CD14-positive monocyte (primary cell): ENCODE data around the gene CDH23. TPM values are rescaled to one million over a fixed set of nuclear protein-coding genes. Genes with fewer than 3 reads are reported as not detected.

Experiments used
- DNase-seq, 3 donors: peaks; one replicate each; pipeline ENCODE4 v3.0.0-alpha.2; 2011 to 2022
- H2AFZ ChIP-seq: 2 replicates; pipeline ENCODE4 v1.6.0; 2012; ENCODE audit warnings: mild to moderate bottlenecking, low read depth, low read length, inconsistent platforms; ENCODE audit not compliant: insufficient read depth, poor library complexity, severe bottlenecking
- H3K27ac ChIP-seq, 2 donors: 1 replicate in 1 of 2; 2 replicates in 1 of 2; pipeline ENCODE4 v1.5.1; 2012 to 2013; ENCODE audit warnings: low read length in 2 of 2, control low read depth in 1 of 2, inconsistent platforms in 1 of 2, low read depth in 1 of 2, mild to moderate bottlenecking in 1 of 2
- H3K27me3 ChIP-seq, 2 donors: one replicate each; pipeline versions ENCODE4 v1.6.0 to v1.6.1; 2011 to 2013; ENCODE audit warnings: low read length in 2 of 2; ENCODE audit not compliant: control insufficient read depth in 2 of 2, insufficient read depth in 2 of 2
- H3K36me3 ChIP-seq, 2 donors: replicated peaks in 1 of 2; 1 replicate in 1 of 2; 2 replicates in 1 of 2; pipeline versions ENCODE4 v1.5.1 to v1.6.1; 2012 to 2013; ENCODE audit warnings: low read length in 2 of 2, control low read depth in 1 of 2, inconsistent platforms in 1 of 2, mild to moderate bottlenecking in 1 of 2; ENCODE audit not compliant: insufficient read depth in 2 of 2, control insufficient read depth in 1 of 2
- H3K4me1 ChIP-seq, 2 donors: 1 replicate in 1 of 2; 2 replicates in 1 of 2; pipeline versions ENCODE4 v1.5.1 to v1.6.1; 2012 to 2013; ENCODE audit warnings: low read length in 2 of 2, control low read depth in 1 of 2, inconsistent platforms in 1 of 2, mild to moderate bottlenecking in 1 of 2, moderate library complexity in 1 of 2; ENCODE audit not compliant: insufficient read depth in 2 of 2, control insufficient read depth in 1 of 2
- H3K4me2 ChIP-seq: replicated peaks from 2 replicates; pipeline ENCODE3; 2012; ENCODE audit warnings: low read length, moderate library complexity, mild to moderate bottlenecking; ENCODE audit not compliant: poor library complexity, severe bottlenecking; ENCODE audit errors: extremely low read depth
- H3K4me3 ChIP-seq, 3 experiments: fragments of 200-600 bp in 1 of 3; sonication (generic) in 1 of 3; replicated peaks in 1 of 3; 1 replicate in 2 of 3; 2 replicates in 1 of 3; pipeline ENCODE4 v1.5.1; 2011 to 2013; ENCODE audit warnings: low read length in 3 of 3, mild to moderate bottlenecking in 3 of 3, control low read depth in 2 of 3, low read depth in 2 of 3, inconsistent platforms in 1 of 3, moderate library complexity in 1 of 3
- H3K79me2 ChIP-seq: 2 replicates; pipeline ENCODE4 v1.6.0; 2012; ENCODE audit warnings: mild to moderate bottlenecking, control low read depth, inconsistent platforms, low read length, moderate library complexity; ENCODE audit not compliant: insufficient read depth
- H3K9ac ChIP-seq: 2 replicates; pipeline ENCODE4 v1.6.0; 2017; ENCODE audit warnings: low read length, mild to moderate bottlenecking; ENCODE audit not compliant: insufficient read depth, poor library complexity, severe bottlenecking
- H3K9me3 ChIP-seq, 2 donors: replicated peaks in 1 of 2; 1 replicate in 1 of 2; 2 replicates in 1 of 2; pipeline versions ENCODE4 v1.5.1 to v1.6.1; 2012 to 2013; ENCODE audit warnings: low read length in 2 of 2, control low read depth in 1 of 2; ENCODE audit not compliant: control insufficient read depth in 1 of 2, insufficient read depth in 1 of 2
- H4K20me1 ChIP-seq: 2 replicates; pipeline ENCODE4 v1.6.0; 2012; ENCODE audit warnings: mild to moderate bottlenecking, low read length, control low read depth, moderate library complexity; ENCODE audit not compliant: insufficient read depth
- H3K27ac Mint-ChIP-seq, 7 donors: one replicate each; pipeline ENCODE4 v1.8.0; 2020; ENCODE audit warnings: mild to moderate bottlenecking in 7 of 7, mixed read lengths in 7 of 7, moderate library complexity in 6 of 7, inconsistent platforms in 2 of 7
- H3K27me3 Mint-ChIP-seq, 3 donors: one replicate each; pipeline ENCODE4 v1.8.0; 2021 to 2022; ENCODE audit warnings: low read depth in 3 of 3, mild to moderate bottlenecking in 3 of 3, mixed read lengths in 3 of 3, moderate library complexity in 3 of 3, inconsistent platforms in 1 of 3
- H3K36me3 Mint-ChIP-seq, 2 donors: one replicate each; pipeline ENCODE4 v1.8.0; 2020; ENCODE audit warnings: mixed read lengths in 2 of 2, inconsistent platforms in 1 of 2, mild to moderate bottlenecking in 1 of 2
- H3K4me1 Mint-ChIP-seq: one replicate; pipeline ENCODE4 v1.8.0; 2020; ENCODE audit warnings: mild to moderate bottlenecking, mixed read lengths
- H3K4me3 Mint-ChIP-seq, 2 donors: one replicate each; pipeline ENCODE4 v1.8.0; 2020; ENCODE audit warnings: mild to moderate bottlenecking in 2 of 2, mixed read lengths in 2 of 2, moderate library complexity in 1 of 2
- H3K9me3 Mint-ChIP-seq, 7 donors: one replicate each; pipeline ENCODE4 v1.8.0; 2020 to 2022; ENCODE audit warnings: mixed read lengths in 7 of 7, mild to moderate bottlenecking in 6 of 7, moderate library complexity in 6 of 7, inconsistent platforms in 2 of 7
- WGBS: methylation state at CpG from one replicate; pipeline ENCODE4 v1.1.5; 2013; ENCODE audit warnings: missing lambda C conversion rate; ENCODE audit not compliant: insufficient coverage; 5-methylcytosine and 5-hydroxymethylcytosine counted together
- intact Hi-C, 2 donors: fragments of 100-400 bp; cut with micrococcal nuclease; formaldehyde crosslinking; loops; one replicate each; pipeline versions ENCODE4 v1.15.0 to v1.15.1; 2023
- polyA plus RNA-seq, 3 donors: library from polyadenylated mRNA; depleted of rRNA in 1 of 3; unstranded in 2 of 3; stranded (reverse) in 1 of 3; fragments of 300-500 nt in 2 of 3; fragments of >200 nt in 1 of 3; fragmentation: Illumina TruSeq in 2 of 3; gene quantifications; 1 replicate in 2 of 3; 2 replicates in 1 of 3; pipeline ENCODE4 v1.2.3, GENCODE V29; 2012 to 2021
- TF ChIP-seq, protein P1 (sequence below): fragments of 200-600 bp; IDR thresholded peaks from one replicate; pipeline ENCODE4 v1.8.0; 2022; ENCODE audit warnings: antibody characterized with exemption, mild to moderate bottlenecking

CDH23 gene
- polyA plus RNA-seq, 3 donors, result 8.2 to 36.2 (median 10.5) TPM

DNA sequence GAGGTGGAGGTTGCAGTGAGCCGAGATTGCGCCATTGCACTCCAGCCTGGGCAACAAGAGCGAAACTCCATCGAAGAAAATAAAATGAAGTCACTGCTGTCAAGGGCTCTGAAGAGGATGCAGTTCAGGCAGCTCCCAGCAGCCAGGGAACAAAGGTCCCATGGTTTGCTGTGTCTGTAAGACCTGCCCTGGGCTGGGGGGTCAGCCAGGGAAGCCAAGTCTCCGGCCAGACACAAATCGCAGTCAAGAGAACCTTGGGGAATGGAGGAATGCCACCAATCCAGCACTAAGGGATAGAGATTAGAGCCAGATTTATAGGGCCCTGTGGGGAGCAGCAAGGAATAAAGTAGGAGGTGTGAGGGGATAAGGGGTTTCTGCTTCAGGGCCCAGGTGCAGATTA lies 405.5 kb downstream of the CDH23 start:
- peak overlapping the region in 2 of 7 donors; percentile 40 to 77 for H3K27ac Mint-ChIP-seq
- peaks cover 0 to 2% of the 10 kb centered on the region in 2 donors for H3K36me3 Mint-ChIP-seq
- WGBS, result 91% methylated on average over 6 of the region's 6 CpGs
- intact Hi-C loops, result no loop called here
- H3K27ac ChIP-seq, result no peak overlapping the region
- H3K9me3 ChIP-seq, result no peaks in the 10 kb centered on the region
- H2AFZ ChIP-seq, result no peak overlapping the region
- no peaks in the 10 kb centered on the region for H3K36me3 ChIP-seq
- H3K79me2 ChIP-seq, result no peaks in the 10 kb centered on the region
- DNase-seq, result no peak
- peaks cover 6% of the 10 kb centered on the region for H4K20me1 ChIP-seq
- peaks cover 77 to 91% of the 10 kb centered on the region in 2 donors for H3K4me1 ChIP-seq
- H3K4me3 Mint-ChIP-seq, result no peak overlapping the region
- peaks cover 81% of the 10 kb centered on the region for H3K4me1 Mint-ChIP-seq
- H3K4me3 ChIP-seq, result no peak overlapping the region
- H3K9ac ChIP-seq, result no peak overlapping the region
- peaks cover 0 to 4% (median 0%) of the 10 kb centered on the region in 7 donors for H3K9me3 Mint-ChIP-seq
- H3K4me2 ChIP-seq, result no peak overlapping the region
- TF ChIP-seq, protein P1, sequence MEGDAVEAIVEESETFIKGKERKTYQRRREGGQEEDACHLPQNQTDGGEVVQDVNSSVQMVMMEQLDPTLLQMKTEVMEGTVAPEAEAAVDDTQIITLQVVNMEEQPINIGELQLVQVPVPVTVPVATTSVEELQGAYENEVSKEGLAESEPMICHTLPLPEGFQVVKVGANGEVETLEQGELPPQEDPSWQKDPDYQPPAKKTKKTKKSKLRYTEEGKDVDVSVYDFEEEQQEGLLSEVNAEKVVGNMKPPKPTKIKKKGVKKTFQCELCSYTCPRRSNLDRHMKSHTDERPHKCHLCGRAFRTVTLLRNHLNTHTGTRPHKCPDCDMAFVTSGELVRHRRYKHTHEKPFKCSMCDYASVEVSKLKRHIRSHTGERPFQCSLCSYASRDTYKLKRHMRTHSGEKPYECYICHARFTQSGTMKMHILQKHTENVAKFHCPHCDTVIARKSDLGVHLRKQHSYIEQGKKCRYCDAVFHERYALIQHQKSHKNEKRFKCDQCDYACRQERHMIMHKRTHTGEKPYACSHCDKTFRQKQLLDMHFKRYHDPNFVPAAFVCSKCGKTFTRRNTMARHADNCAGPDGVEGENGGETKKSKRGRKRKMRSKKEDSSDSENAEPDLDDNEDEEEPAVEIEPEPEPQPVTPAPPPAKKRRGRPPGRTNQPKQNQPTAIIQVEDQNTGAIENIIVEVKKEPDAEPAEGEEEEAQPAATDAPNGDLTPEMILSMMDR, result no peak
- H3K27me3 Mint-ChIP-seq, result peaks cover under 1 to 7% (median 3%) of the 10 kb centered on the region in 3 donors
- no peaks in the 10 kb centered on the region for H3K27me3 ChIP-seq

DNA sequence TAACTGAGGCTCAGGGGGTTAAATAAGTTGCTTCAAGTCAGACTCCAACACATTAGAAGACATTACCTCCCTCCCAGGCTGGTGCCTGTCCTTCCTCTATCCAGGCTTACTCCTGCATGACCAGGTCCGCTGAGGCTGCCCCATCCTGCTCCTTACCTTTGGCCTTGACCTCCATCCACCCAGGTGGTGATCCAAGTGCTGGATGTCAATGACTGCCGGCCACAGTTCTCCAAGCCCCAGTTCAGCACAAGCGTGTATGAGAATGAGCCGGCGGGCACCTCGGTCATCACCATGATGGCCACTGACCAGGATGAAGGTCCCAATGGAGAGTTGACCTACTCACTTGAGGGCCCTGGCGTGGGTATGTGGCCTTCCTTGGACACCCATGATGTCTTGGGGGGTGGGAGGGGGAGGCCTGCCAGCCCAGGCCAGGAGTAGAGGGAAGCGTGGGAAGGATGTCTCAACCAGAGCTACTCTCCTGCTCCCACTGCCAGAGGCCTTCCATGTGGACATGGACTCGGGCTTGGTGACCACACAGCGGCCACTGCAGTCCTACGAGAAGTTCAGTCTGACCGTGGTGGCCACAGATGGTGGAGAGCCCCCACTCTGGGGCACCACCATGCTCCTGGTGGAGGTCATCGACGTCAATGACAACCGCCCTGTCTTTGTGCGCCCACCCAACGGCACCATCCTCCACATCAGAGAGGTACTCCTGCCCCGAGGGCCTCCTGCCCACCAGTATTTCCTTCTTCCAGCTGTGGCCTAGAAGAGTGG lies 406.2 kb downstream of the CDH23 start:
- Histone ChIP-seq H3K27me3 (no peaks in the 10 kb centered on the region), H3K9ac (no peak overlapping the region), H3K4me2 (no peak overlapping the region), H3K9me3 (no peaks in the 10 kb centered on the region), H3K36me3 (no peaks in the 10 kb centered on the region), H3K27ac (no peak overlapping the region), H3K4me3 (no peak overlapping the region), H2AFZ (no peak overlapping the region), H4K20me1 (peaks cover 6% of the 10 kb centered on the region), H3K79me2 (no peaks in the 10 kb centered on the region), H3K4me1 (peaks cover 72 to 91% of the 10 kb centered on the region in 2 donors)
- no peak overlapping the region for H3K4me3 Mint-ChIP-seq
- peaks cover 0 to 4% (median 0%) of the 10 kb centered on the region in 7 donors for H3K9me3 Mint-ChIP-seq
- no peak for DNase-seq
- intact Hi-C loops, result no loop called here
- peaks cover 5 to 9% of the 10 kb centered on the region in 2 donors for H3K36me3 Mint-ChIP-seq
- H3K27me3 Mint-ChIP-seq, result peaks cover 0 to 7% (median 3%) of the 10 kb centered on the region in 3 donors
- peaks cover 81% of the 10 kb centered on the region for H3K4me1 Mint-ChIP-seq
- WGBS, result 87% methylated on average over 14 of the region's 18 CpGs
- TF ChIP-seq, protein P1, result no peak
- peak overlapping the region in 1 of 7 donors; percentile 42 for H3K27ac Mint-ChIP-seq
